Hepatocyte (in vitro differentiated cells): ENCODE results near the gene MEP1A. TPM values are rescaled to one million over a fixed set of nuclear protein-coding genes. Genes with fewer than 3 reads are reported as not detected.
A peak's percentile ranks its signal among the peaks of the same experiment; 100 is the strongest.

Experiments
- DNase-seq: peaks from one replicate; pipeline ENCODE4 v3.0.0-alpha.2; 2016; ENCODE audit warnings: low spot score
- H2AFZ ChIP-seq: fragments of 200-600 bp; sonication (generic); 2 replicates; pipeline ENCODE4 v1.6.0; 2016; ENCODE audit warnings: antibody characterized with exemption, mild to moderate bottlenecking
- H3K27ac ChIP-seq: fragments of 200-600 bp; sonication (generic); 2 replicates; pipeline ENCODE4 v1.5.1; 2016; ENCODE audit warnings: mild to moderate bottlenecking
- H3K27me3 ChIP-seq: fragments of 200-600 bp; sonication (generic); 2 replicates; pipeline ENCODE4 v1.6.1; 2016
- H3K36me3 ChIP-seq: fragments of 200-600 bp; sonication (generic); replicated peaks from 2 replicates; pipeline ENCODE4 v1.5.1; 2016; ENCODE audit warnings: low read depth; ENCODE audit not compliant: insufficient read depth
- H3K4me1 ChIP-seq: fragments of 200-600 bp; sonication (generic); 2 replicates; pipeline ENCODE4 v1.5.1; 2016; ENCODE audit warnings: mild to moderate bottlenecking, moderate library complexity; ENCODE audit not compliant: insufficient read depth
- H3K4me2 ChIP-seq: fragments of 200-600 bp; sonication (generic); 2 replicates; pipeline ENCODE4 v1.6.0; 2016
- H3K4me3 ChIP-seq: fragments of 200-600 bp; sonication (generic); 2 replicates; pipeline ENCODE4 v1.5.1; 2016; ENCODE audit warnings: mild to moderate bottlenecking
- H3K79me2 ChIP-seq: fragments of 200-600 bp; sonication (generic); 2 replicates; pipeline ENCODE4 v1.6.0; 2017; ENCODE audit warnings: mild to moderate bottlenecking
- H3K9me2 ChIP-seq: fragments of 200-600 bp; sonication (generic); replicated peaks from 2 replicates; pipeline ENCODE4 v1.6.0; 2017; ENCODE audit warnings: mild to moderate bottlenecking; ENCODE audit not compliant: insufficient read depth
- H3K9me3 ChIP-seq: fragments of 200-600 bp; sonication (generic); 2 replicates; pipeline ENCODE4 v1.5.1; 2016; ENCODE audit warnings: low read depth, mild to moderate bottlenecking
- H4K20me1 ChIP-seq: fragments of 200-600 bp; sonication (generic); 2 replicates; pipeline ENCODE4 v1.6.0; 2016; ENCODE audit warnings: mild to moderate bottlenecking; ENCODE audit not compliant: insufficient read depth, poor library complexity, severe bottlenecking
- EZH2 ChIP-seq: fragments of 200-600 bp; sonication (generic); IDR thresholded peaks from 2 replicates; pipeline ENCODE4 v1.6.1; 2016; ENCODE audit warnings: antibody characterized with exemption, mild to moderate bottlenecking, borderline replicate concordance
- EZH2phosphoT487 ChIP-seq: fragments of 200-600 bp; sonication (generic); IDR thresholded peaks from one replicate; pipeline ENCODE4 v1.6.1; 2018; ENCODE audit warnings: antibody characterized with exemption, mild to moderate bottlenecking, low read depth, moderate library complexity; ENCODE audit not compliant: unreplicated experiment, severe bottlenecking
- WGBS: methylation state at CpG from one replicate; pipeline ENCODE4 v1.1.6; 2016; ENCODE audit warnings: low lambda C conversion rate; ENCODE audit errors: missing lambda C conversion rate; 5-methylcytosine and 5-hydroxymethylcytosine counted together
- polyA plus RNA-seq: library from polyadenylated mRNA; unstranded; fragments of >200 nt; fragmentation: Nextera tagmentation; extraction: Ambion mirVana; gene quantifications from 2 replicates; pipeline ENCODE4 v1.2.1, GENCODE V29; 2016
- total RNA-seq: library from RNA; depleted of rRNA; stranded (reverse); fragments of >200 nt; gene quantifications from 2 replicates; pipeline ENCODE4 v1.2.3, GENCODE V29; 2014
- TF ChIP-seq, protein P1 (sequence below): fragments of 200-600 bp; sonication (generic); IDR thresholded peaks from 2 replicates; pipeline ENCODE4 v1.5.1; 2016; ENCODE audit warnings: antibody characterized with exemption, mild to moderate bottlenecking; ENCODE audit not compliant: poor library complexity

The MEP1A gene
- total and polyA plus RNA-seq, 2 experiments from 2014 or later, result 62.8 to 94.2 TPM

DNA sequence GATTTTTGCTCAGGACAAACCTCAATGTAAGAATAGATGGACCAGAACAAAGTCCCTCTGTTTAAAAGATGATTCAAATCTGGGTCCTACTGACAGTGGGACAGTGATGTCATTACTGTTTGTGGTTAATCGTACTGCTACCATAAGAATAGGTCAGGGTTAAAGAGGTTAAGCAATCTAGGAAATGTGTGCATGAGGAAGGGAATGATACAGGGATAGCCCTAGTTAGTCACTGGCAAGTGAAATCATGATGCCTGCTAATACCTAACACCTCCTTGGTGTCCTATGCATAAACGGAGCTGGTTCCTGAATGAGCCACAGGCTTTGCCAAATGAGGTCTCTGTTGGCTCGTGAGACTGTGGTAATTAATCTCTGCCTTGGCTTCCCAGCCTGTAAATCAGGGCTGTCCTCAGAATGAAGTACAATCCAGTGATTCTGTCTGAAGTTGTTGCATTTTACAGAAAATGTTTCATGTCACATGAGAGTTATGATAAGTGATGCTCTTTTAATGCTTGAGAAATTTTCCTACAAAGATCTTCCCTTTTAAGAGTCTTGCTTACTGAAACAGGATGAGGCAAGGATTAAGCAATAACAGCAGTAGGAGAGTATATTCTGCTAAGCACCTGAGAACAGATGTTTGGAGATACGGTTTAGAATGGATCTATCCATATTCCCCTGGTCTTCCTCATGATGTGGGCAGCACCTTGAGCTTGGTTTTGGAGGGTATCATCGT, 3.8 kb downstream of the MEP1A start:
- peak overlapping the region; percentile 21 for H3K4me2 ChIP-seq
- H3K9me3 ChIP-seq, result no peaks in the 10 kb centered on the region
- DNase-seq, result no peak
- no peaks in the 10 kb centered on the region for H4K20me1 ChIP-seq
- no peak overlapping the region for H3K27ac ChIP-seq
- TF ChIP-seq, protein P1, sequence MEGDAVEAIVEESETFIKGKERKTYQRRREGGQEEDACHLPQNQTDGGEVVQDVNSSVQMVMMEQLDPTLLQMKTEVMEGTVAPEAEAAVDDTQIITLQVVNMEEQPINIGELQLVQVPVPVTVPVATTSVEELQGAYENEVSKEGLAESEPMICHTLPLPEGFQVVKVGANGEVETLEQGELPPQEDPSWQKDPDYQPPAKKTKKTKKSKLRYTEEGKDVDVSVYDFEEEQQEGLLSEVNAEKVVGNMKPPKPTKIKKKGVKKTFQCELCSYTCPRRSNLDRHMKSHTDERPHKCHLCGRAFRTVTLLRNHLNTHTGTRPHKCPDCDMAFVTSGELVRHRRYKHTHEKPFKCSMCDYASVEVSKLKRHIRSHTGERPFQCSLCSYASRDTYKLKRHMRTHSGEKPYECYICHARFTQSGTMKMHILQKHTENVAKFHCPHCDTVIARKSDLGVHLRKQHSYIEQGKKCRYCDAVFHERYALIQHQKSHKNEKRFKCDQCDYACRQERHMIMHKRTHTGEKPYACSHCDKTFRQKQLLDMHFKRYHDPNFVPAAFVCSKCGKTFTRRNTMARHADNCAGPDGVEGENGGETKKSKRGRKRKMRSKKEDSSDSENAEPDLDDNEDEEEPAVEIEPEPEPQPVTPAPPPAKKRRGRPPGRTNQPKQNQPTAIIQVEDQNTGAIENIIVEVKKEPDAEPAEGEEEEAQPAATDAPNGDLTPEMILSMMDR, result no peak
- TF ChIP-seq EZH2, result no peak
- WGBS, result 68% methylated on average over 5 of the region's 5 CpGs
- H3K36me3 ChIP-seq, result no peaks in the 10 kb centered on the region
- no peak overlapping the region for H2AFZ ChIP-seq
- H3K27me3 ChIP-seq, result no peaks in the 10 kb centered on the region
- H3K9me2 ChIP-seq, result no peaks in the 10 kb centered on the region
- no peaks in the 10 kb centered on the region for H3K4me1 ChIP-seq
- H3K4me3 ChIP-seq, result no peak overlapping the region
- peaks cover 13% of the 10 kb centered on the region for H3K79me2 ChIP-seq

DNA sequence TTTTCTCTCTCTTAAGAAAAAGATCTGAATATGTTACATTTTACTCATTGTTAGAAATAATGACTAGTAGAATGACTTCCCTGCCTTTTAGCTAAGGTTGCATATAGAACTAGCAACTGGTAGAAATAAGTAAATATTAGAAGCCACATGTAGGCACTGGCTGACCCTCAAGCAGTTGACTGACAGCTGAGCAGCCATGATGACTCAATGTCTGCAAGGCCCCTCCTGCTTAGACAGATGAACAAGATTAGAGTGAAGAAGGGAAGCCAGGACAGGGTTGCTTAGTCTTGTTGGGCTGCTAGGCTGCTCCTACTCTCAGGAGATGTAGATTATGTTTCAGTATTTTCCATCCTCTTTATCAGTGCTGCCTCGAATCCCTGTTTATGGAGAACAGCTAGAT, 6.5 kb downstream of the MEP1A start:
- Histone ChIP-seq H3K4me1 (no peaks in the 10 kb centered on the region), H3K4me2 (no peak overlapping the region), H3K27me3 (no peaks in the 10 kb centered on the region), H4K20me1 (no peaks in the 10 kb centered on the region), H3K9me2 (no peaks in the 10 kb centered on the region), H2AFZ (no peak overlapping the region), H3K36me3 (no peaks in the 10 kb centered on the region), H3K79me2 (peaks cover 13% of the 10 kb centered on the region), H3K9me3 (no peaks in the 10 kb centered on the region), H3K27ac (no peak overlapping the region), H3K4me3 (no peak overlapping the region)
- WGBS, result 48% methylated on average over 1 of the region's 1 CpG
- no peak for DNase-seq
- TF ChIP-seq EZH2 (no peak), EZH2phosphoT487 (no peak)
- TF ChIP-seq, protein P1, result no peak

DNA sequence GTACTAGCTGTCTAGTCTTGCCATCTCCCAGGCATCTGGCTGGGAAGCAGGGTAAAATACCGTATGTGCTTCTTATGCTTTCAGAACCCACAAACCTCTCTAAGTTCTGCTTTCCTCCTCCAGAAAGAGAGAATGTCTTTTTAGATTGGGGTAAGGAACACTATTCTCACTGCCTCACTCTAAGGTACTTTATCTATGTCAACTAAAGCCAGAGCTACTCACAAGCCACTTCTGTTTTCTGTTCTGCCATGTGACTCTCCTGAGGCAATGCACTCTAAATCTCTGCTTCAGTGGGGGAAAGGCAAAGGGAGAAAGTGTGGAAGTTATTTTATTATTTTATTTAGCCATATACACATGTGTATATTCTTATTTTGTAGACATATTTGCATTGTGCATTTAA, 15.6 kb downstream of the MEP1A start:
- Histone ChIP-seq H4K20me1 (no peaks in the 10 kb centered on the region), H3K9me3 (no peaks in the 10 kb centered on the region), H2AFZ (no peak overlapping the region), H3K79me2 (no peaks in the 10 kb centered on the region), H3K36me3 (no peaks in the 10 kb centered on the region), H3K9me2 (no peaks in the 10 kb centered on the region), H3K27me3 (no peaks in the 10 kb centered on the region), H3K4me3 (no peak overlapping the region), H3K4me1 (no peaks in the 10 kb centered on the region), H3K27ac (no peak overlapping the region), H3K4me2 (no peak overlapping the region)
- no peak for DNase-seq
- TF ChIP-seq EZH2 (no peak), EZH2phosphoT487 (no peak)
- TF ChIP-seq, protein P1, result no peak
- 53% methylated on average over 1 of the region's 1 CpG for WGBS

DNA sequence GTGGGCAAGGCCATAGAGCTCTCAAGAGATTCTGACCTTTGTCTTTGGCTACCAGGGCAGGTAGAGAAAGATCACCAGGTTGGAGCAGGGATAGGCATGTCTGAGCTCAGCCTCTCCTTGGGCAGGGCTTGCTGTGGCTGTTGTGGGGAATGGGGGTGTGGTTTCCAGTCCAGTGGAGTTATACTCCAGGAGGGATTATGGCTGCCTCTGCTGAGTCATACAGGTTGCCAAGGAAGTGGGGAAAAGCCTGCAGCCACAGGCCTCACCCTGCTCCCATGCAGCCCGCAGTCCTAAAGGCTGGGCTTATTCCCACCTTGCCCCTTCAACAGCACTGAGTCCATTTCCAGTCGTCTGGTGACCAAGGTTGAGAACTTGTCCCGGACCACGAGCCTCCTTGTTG, 21.9 kb downstream of the MEP1A start:
- H3K79me2 ChIP-seq, result no peaks in the 10 kb centered on the region
- WGBS, result 58% methylated on average over 4 of the region's 4 CpGs
- no peaks in the 10 kb centered on the region for H3K9me3 ChIP-seq
- no peaks in the 10 kb centered on the region for H4K20me1 ChIP-seq
- peak; percentile 27 for DNase-seq
- no peak overlapping the region for H2AFZ ChIP-seq
- no peaks in the 10 kb centered on the region for H3K36me3 ChIP-seq
- H3K9me2 ChIP-seq, result no peaks in the 10 kb centered on the region
- no peak overlapping the region for H3K4me3 ChIP-seq
- H3K27me3 ChIP-seq, result no peaks in the 10 kb centered on the region
- no peak overlapping the region for H3K4me2 ChIP-seq
- no peak for TF ChIP-seq EZH2phosphoT487
- TF ChIP-seq EZH2, result no peak
- TF ChIP-seq, protein P1, result no peak
- H3K27ac ChIP-seq, result no peak overlapping the region
- no peaks in the 10 kb centered on the region for H3K4me1 ChIP-seq
